A673 (cell line): ENCODE measurements around the gene RCBTB2. TPM values are rescaled to one million over a fixed set of nuclear protein-coding genes. Genes with fewer than 3 reads are reported as not detected.

Experiments used
- BruUV-seq: library from RNA; stranded (reverse); fragments of 400-500 nt; replicated peaks from 2 replicates; lab custom pipeline; 2021; lab: Mats Ljungman, UMichigan
- CTCF ChIA-PET: fragments of 300-600 bp; sonication (Branson Sonifier 250); formaldehyde crosslinking; loops from one replicate; lab custom pipeline; 2022; ENCODE audit warnings: antibody characterized with exemption; lab: Charles Lee
- POLR2A ChIA-PET: fragments of 300-600 bp; sonication (Branson Sonifier 250); formaldehyde crosslinking; loops from one replicate; lab custom pipeline; 2022; ENCODE audit warnings: antibody characterized with exemption; ENCODE audit not compliant: low non-redundant PET; lab: Charles Lee
- DNase-seq: peaks from one replicate; pipeline ENCODE4 v3.0.0-alpha.2; 2015; ENCODE audit warnings: low spot score
- H3K27ac ChIP-seq: fragments of 200-600 bp; sonication (generic); 2 replicates; pipeline ENCODE4 v1.5.1; 2016; ENCODE audit warnings: mixed run types, low read depth, mild to moderate bottlenecking, mixed read lengths, antibody characterized with exemption, low read length; ENCODE audit not compliant: poor library complexity, severe bottlenecking
- H3K27me3 ChIP-seq: fragments of 200-600 bp; sonication (generic); replicated peaks from 2 replicates; pipeline ENCODE4 v1.6.1; 2017; ENCODE audit warnings: mixed run types, low read depth, mild to moderate bottlenecking, mixed read lengths, antibody characterized with exemption, low read length; ENCODE audit not compliant: insufficient read depth, poor library complexity
- H3K36me3 ChIP-seq: fragments of 200-600 bp; sonication (generic); 2 replicates; pipeline ENCODE4 v1.6.1; 2016; ENCODE audit warnings: mixed run types, mild to moderate bottlenecking, mixed read lengths, antibody characterized with exemption, low read length; ENCODE audit not compliant: insufficient read depth, poor library complexity, severe bottlenecking
- H3K4me1 ChIP-seq: fragments of 200-600 bp; sonication (generic); 2 replicates; pipeline ENCODE4 v1.6.1; 2017; ENCODE audit warnings: mixed run types, mild to moderate bottlenecking, mixed read lengths, antibody characterized with exemption, low read length; ENCODE audit not compliant: insufficient read depth, poor library complexity, severe bottlenecking
- H3K4me3 ChIP-seq: fragments of 200-600 bp; sonication (generic); 2 replicates; pipeline ENCODE4 v1.5.1; 2016; ENCODE audit warnings: low read depth, mixed run types, mild to moderate bottlenecking, mixed read lengths, low read length; ENCODE audit not compliant: poor library complexity, severe bottlenecking
- H3K9me3 ChIP-seq: fragments of 200-600 bp; sonication (generic); 2 replicates; pipeline ENCODE4 v1.6.1; 2016; ENCODE audit warnings: mixed run types, low read depth, mild to moderate bottlenecking, mixed read lengths, antibody characterized with exemption, low read length; ENCODE audit not compliant: poor library complexity, severe bottlenecking
- CTCF ChIP-seq: fragments of 300-800, 200-600 bp; sonication (generic); conservative IDR thresholded peaks from 2 replicates; pipeline ENCODE4 v1.5.1; 2017; ENCODE audit warnings: low read depth, mild to moderate bottlenecking, antibody characterized with exemption, low read length, moderate library complexity, mixed read lengths
- EZH2 ChIP-seq: fragments of 200-600 bp; sonication (generic); IDR thresholded peaks from 2 replicates; pipeline ENCODE4 v1.6.1; 2017; ENCODE audit warnings: borderline replicate concordance, low read depth, mild to moderate bottlenecking, mixed read lengths, antibody characterized with exemption, low read length; ENCODE audit not compliant: poor library complexity, severe bottlenecking
- intact Hi-C: fragments of 100-400 bp; cut with micrococcal nuclease; formaldehyde crosslinking; loops from one replicate; pipeline ENCODE4 v1.10.0; 2022; ENCODE audit not compliant: unreplicated experiment
- total RNA-seq: library from RNA; stranded (reverse); gene quantifications from 2 replicates; pipeline ENCODE4 v1.2.3, GENCODE V29; 2021

Gene RCBTB2
- total RNA-seq, 1 experiment from 2014 or later, result 6.3 TPM

DNA sequence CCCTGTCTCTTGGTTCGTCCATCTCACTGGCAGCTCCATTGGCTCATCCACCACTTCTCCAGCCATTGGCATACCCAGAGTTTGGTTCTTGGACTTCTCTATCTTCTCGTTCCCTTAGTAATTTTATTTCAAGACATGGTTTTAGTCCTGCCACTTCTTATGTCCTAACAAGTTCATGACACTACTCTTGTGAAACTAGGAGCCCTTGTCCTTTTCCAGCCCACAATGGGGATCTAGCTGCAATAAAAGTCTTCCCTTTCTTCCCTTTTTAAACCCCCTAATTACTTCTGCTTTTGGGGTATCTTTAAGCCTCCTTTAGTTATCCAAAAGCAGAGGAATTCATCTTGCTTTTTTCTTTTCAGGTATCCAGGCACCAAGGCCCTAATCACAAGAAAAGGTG, 2.9 kb upstream of the RCBTB2 start:
- TF ChIP-seq EZH2, result no peak
- TF ChIP-seq CTCF, result no peak
- H3K36me3 ChIP-seq, result no peaks in the 10 kb centered on the region
- H3K4me3 ChIP-seq, result no peak overlapping the region
- POLR2A ChIA-PET, result no interaction called here
- no peaks in the 10 kb centered on the region for H3K9me3 ChIP-seq
- no peaks in the 10 kb centered on the region for H3K27me3 ChIP-seq
- H3K27ac ChIP-seq, result no peak overlapping the region
- intact Hi-C loops, result no loop called here
- BruUV-seq, result no TSS peak
- H3K4me1 ChIP-seq, result peaks cover 5% of the 10 kb centered on the region
- CTCF ChIA-PET, result interaction anchor here (0.6 kb wide), 1 partner anchor 206 kb away, joined by 4 read pairs; no protein-coding TSS in a partner anchor
- DNase-seq, result no peak

DNA sequence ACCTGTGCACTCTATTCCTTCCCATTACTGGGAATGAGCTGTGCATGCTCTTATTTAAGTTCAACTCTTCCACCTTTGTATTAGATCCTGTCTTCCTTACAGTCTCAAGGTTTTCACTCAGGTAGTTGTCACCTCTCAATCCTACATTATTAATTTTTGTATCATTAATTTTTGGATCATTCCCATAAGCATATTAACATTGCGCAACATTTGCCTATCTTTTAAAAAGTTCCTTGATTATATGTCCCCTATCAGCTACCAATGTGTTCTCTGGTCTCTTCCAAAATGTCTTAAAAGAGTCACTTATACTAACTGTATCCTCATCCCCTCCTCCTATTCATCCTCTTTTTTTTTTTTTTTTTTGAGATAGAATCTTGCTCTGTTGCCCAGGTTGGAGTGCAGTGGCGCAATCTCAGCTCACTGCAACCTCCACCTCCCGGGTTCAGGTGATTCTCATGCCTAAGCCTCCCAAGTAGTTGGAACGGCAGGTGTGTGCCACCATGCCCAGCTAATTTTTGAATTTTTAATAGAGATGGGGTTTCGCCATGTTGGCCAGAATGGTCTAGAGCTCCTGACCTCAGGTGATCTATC, 2.1 kb upstream of the RCBTB2 start:
- Histone ChIP-seq H3K27me3 (no peaks in the 10 kb centered on the region), H3K36me3 (no peaks in the 10 kb centered on the region), H3K4me1 (peaks cover 5% of the 10 kb centered on the region), H3K4me3 (no peak overlapping the region), H3K9me3 (no peaks in the 10 kb centered on the region), H3K27ac (no peak overlapping the region)
- TF ChIP-seq EZH2, result no peak
- no peak for TF ChIP-seq CTCF
- intact Hi-C loops, result no loop called here
- no peak for DNase-seq
- ChIA-PET POLR2A (no interaction called here), CTCF (interaction anchor here (0.6 kb wide), 1 partner anchor 206 kb away, joined by 4 read pairs; no protein-coding TSS in a partner anchor)
- BruUV-seq, result no TSS peak

DNA sequence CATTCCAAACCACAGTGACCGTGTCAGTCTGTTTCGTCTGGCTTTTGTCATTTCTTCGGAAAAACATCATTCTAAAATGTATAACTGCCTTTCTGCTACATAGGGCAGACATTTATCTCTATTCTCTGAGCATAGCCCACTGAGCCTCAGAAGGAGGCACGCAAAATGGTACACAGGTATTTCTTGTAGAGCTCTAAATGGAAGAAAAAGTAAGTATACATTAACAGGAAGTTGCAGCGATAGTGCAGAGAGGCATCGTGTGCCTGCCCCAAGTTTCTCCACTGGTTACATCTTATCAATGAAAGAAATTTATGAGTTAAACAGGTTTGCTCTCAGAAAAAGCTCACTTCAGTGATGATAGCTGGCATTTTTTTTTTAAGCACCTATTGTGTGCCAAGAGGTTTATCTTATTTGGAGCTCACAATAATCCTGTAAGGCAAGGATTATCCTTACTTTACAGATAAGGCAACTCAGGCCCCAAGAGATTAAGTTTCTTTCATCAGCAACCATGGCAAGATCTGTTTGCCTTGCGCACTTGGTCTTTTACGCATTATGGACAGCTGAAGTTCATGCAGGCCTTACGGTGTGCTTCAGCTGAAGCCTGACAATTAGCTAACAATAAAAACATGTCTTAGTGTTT, 1.2 kb upstream of the RCBTB2 start:
- ChIA-PET POLR2A (interaction anchor here (0.6 kb wide), 1 partner anchor 111 kb away, joined by 3 read pairs; no protein-coding TSS in a partner anchor), CTCF (interaction anchor here (0.7 kb wide), 1 partner anchor 46 kb away, joined by 3 read pairs; no protein-coding TSS in a partner anchor)
- H3K27me3 ChIP-seq, result no peaks in the 10 kb centered on the region
- no peak overlapping the region for H3K4me3 ChIP-seq
- H3K27ac ChIP-seq, result no peak overlapping the region
- TF ChIP-seq CTCF (no peak), EZH2 (no peak)
- no peaks in the 10 kb centered on the region for H3K36me3 ChIP-seq
- no TSS peak for BruUV-seq
- no peaks in the 10 kb centered on the region for H3K9me3 ChIP-seq
- peaks cover 7% of the 10 kb centered on the region for H3K4me1 ChIP-seq
- no peak for DNase-seq
- intact Hi-C loops, result no loop called here
